RWPE1 (cell line): ENCODE measurements around the gene DTX3.
"Not testable (repeated sequence)": the region's sequence is repeated elsewhere in the genome, so short reads cannot be mapped to it uniquely, and the experiment has no call there.

Experiments used
- CTCF ChIA-PET: fragments of 350-600 bp; sonication (Branson Sonifier 250); formaldehyde crosslinking; extraction: SDS; loops from one replicate; lab custom pipeline; 2021; lab: Yijun Ruan, JAX
- POLR2A ChIA-PET: fragments of 400-600 bp; formaldehyde crosslinking; extraction: SDS; loops from one replicate; lab custom pipeline; 2020; ENCODE audit warnings: antibody characterized with exemption; ENCODE audit not compliant: low non-redundant PET; lab: Yijun Ruan, JAX
- DNase-seq: peaks from one replicate; pipeline ENCODE4 v3.0.0; 2012; ENCODE audit warnings: low spot score
- H3K27ac ChIP-seq: fragments of 450-650 bp; 2 replicates; pipeline ENCODE4 v1.5.1; 2017
- CTCF ChIP-seq: fragments of 450-650 bp; conservative IDR thresholded peaks from 2 replicates; pipeline ENCODE4 v1.5.1; 2017; ENCODE audit warnings: low read depth, mild to moderate bottlenecking

DTX3 gene

DNA sequence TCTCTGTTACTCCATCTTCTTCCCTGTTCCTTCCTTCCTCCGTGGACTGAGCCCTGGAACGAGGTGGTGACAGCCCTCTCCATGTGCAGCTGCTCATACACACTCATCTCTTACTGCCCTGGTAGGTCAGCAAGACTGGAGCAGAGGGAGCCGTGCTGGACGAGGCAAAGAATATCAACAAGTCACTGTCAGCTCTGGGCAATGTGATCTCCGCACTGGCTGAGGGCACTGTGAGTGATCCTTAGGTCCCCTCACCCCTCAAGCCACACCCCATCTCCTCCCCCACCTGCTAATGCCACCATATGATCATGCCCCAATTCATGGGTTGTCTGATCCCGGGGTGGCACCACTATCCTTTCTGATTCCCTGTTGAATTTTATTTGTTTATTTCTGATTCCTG, 35.8 kb upstream of the DTX3 start:
- POLR2A ChIA-PET, result no interaction called here
- no peak overlapping the region for H3K27ac ChIP-seq
- CTCF ChIA-PET, result interaction anchor here (0.9 kb wide), 1 partner anchor 15 kb away, joined by 3 read pairs; no protein-coding TSS in a partner anchor
- no peak for DNase-seq
- TF ChIP-seq CTCF, result no peak

GRCh38 chr12:57569858-57570257, 34.8 kb upstream of the DTX3 start:
- no peak for TF ChIP-seq CTCF
- ChIA-PET CTCF (interaction anchor here (2.3 kb wide), 1 partner anchor 13 kb away, joined by 14 read pairs; no protein-coding TSS in a partner anchor), POLR2A (no interaction called here)
- no peak for DNase-seq
- H3K27ac ChIP-seq, result no peak overlapping the region

- H3K27ac ChIP-seq, POLR2A ChIA-PET, DNase-seq: not testable (repeated sequence)
- CTCF ChIA-PET, result interaction anchor here (1.1 to 2.3 kb wide), 2 partner anchors 13 to 62 kb away, joined by 3 to 14 read pairs; partner anchors contain the start of gene B4GALNT1
These were observed 34.2 kb upstream of the DTX3 start for GRCh38 chr12:57570438-57570837.

DNA sequence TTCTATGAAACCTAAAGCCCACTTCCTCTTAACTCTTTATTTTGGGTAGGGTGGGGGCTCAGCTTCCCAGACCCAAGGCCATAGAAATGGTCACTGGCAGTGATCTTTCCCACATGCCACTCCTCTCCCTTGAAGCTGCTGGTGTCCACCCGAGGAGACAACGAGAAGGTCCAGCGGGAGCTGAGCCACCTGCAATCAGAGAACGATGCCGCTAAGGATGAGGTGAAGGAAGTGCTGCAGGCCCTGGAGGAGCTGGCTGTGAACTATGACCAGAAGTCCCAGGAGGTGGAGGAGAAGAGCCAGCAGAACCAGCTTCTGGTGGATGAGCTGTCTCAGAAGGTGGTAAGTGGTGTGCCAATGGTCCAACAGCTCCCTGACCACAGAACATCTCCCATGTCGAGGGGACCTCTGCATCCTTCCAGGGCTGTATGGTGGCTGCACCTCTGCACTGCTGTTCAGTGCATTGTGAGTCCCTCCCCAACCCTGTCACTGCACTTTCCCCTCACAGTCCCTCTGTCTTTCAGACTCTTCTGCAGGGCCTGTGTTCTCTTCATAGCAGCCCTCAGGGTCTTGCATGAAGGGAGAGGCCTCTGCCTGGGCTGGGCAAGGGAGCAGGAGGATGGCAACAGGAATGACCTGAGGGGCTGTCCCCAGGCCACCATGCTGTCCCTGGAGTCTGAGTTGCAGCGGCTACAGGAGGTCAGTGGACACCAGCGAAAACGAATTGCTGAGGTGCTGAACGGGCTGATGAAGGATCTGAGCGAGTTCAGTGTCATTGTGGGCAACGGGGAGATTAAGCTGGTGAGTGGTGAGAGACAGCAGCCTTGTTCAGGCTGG, 32.5 kb upstream of the DTX3 start:
- no peak for TF ChIP-seq CTCF
- H3K27ac ChIP-seq, result no peak overlapping the region
- ChIA-PET CTCF (interaction anchor here (0.6 to 2.3 kb wide), 5 partner anchors 11 to 204 kb away, joined by 3 to 14 read pairs (median 5); no protein-coding TSS in a partner anchor), POLR2A (no interaction called here)
- no peak for DNase-seq

DNA sequence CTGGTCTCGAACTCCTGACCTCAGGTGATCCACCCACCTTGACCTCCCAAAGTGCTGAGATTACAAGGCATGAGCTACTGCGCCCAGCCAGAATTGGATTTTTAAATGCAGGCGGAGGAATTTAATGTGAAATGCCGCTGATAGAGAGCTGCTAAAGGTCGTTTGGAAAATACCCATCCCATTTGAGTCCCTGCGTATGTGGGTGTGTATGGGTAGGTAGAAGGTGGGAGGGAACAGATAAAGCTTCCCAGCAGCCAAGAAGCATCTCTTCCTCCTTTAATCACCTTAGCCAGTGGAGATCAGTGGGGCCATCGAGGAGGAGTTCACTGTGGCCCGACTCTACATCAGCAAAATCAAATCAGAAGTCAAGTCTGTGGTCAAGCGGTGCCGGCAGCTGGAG, 29.8 kb upstream of the DTX3 start:
- no peak overlapping the region for H3K27ac ChIP-seq
- POLR2A ChIA-PET, result no interaction called here
- CTCF ChIA-PET, result interaction anchor here (0.6 to 1.1 kb wide), 3 partner anchors 9 to 1367 kb away, joined by 3 to 5 read pairs (median 3); no protein-coding TSS in a partner anchor

GRCh38 chr12:57575771-57576612, 28.6 kb upstream of the DTX3 start:
- TF ChIP-seq CTCF, result no peak
- DNase-seq, result no peak
- CTCF ChIA-PET, result interaction anchor here (0.6 kb wide), 1 partner anchor 10 kb away, joined by 3 read pairs; no protein-coding TSS in a partner anchor
- POLR2A ChIA-PET, result no interaction called here
- no peak overlapping the region for H3K27ac ChIP-seq

More for the DNA sequence above, 29.8 kb upstream of the DTX3 start:
- DNase-seq, result no peak
- TF ChIP-seq CTCF, result no peak
